ENCODE results near the gene MAPK8IP2. TPM values are rescaled to one million over a fixed set of nuclear protein-coding genes. Genes with fewer than 3 reads are reported as not detected.

Gene MAPK8IP2
- total and polyA plus RNA-seq, 2 of the 13 experiments (the other 11 are each of a cell fraction or from before 2014, with no cell fraction given), result 1.3 to 2.6 TPM

DNA sequence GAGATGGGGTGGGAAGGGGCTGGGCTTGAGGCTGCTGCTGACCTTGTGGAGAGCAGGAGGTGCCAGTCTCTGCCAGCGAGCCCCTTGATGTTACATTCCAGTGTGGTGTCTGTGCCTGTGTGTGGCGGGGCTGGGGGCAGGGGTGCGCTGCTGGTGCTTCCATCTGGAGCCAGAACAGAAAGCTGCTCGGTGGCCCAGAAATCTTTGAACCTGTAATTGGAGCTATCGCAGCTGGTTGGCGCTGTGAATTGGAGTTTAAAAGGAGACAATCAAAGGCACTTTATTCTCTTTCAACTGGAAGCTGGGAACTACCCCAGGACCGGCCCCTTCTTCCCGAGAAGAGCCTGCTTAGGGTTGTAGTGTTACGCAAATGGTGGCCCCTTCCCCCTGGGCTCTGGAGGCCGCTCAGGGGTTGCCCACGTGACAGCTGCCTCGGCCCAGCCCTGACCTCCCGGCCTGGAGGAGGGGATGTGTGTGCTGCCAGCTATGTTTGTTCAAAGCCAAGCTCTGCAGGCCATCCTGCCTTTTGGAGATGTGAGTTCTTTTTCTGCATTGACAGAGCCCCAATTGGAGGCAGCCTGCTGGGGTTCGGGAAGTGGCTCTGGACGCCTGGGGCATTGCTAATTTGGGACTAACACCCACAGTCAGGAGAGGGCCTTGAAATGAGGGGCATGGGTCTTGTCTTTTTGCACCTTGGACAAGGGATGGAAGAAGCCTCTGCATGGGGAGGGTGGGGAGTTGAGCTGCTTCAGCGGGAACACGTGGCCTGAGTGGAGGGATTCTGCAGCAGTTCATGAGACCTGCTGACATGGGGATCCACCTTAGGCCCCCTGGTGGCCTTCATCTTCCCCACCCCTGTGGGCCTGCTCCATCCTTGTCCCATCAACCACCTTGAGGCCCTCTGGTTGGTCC is 41.4 kb downstream of the MAPK8IP2 start (continued):
- TF ChIP-seq, protein P1, sequence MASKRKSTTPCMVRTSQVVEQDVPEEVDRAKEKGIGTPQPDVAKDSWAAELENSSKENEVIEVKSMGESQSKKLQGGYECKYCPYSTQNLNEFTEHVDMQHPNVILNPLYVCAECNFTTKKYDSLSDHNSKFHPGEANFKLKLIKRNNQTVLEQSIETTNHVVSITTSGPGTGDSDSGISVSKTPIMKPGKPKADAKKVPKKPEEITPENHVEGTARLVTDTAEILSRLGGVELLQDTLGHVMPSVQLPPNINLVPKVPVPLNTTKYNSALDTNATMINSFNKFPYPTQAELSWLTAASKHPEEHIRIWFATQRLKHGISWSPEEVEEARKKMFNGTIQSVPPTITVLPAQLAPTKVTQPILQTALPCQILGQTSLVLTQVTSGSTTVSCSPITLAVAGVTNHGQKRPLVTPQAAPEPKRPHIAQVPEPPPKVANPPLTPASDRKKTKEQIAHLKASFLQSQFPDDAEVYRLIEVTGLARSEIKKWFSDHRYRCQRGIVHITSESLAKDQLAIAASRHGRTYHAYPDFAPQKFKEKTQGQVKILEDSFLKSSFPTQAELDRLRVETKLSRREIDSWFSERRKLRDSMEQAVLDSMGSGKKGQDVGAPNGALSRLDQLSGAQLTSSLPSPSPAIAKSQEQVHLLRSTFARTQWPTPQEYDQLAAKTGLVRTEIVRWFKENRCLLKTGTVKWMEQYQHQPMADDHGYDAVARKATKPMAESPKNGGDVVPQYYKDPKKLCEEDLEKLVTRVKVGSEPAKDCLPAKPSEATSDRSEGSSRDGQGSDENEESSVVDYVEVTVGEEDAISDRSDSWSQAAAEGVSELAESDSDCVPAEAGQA (IDR thresholded peaks at IDR 0.05; ENCODE audit: low read depth), result 0 out of 2 replicates have a peak, but pooled peaks have one; percentile 28
- TF ChIP-seq, protein P1 (CRISPR knock-in tag; IDR thresholded peaks at IDR 0.05; ENCODE audit: borderline replicate concordance), result peak; percentile 51; the same call in 1 of the 2 replicates
- TF ChIP-seq BRCA1 (CRISPR knock-in tag; IDR thresholded peaks at IDR 0.05) (peak; percentile 65; the same call in 1 of the 2 replicates), ELF4 (CRISPR knock-in tag; IDR thresholded peaks at IDR 0.05; ENCODE audit: borderline replicate concordance) (no peak), ATF1 (CRISPR knock-in tag; IDR thresholded peaks at IDR 0.05) (no peak), NFIC (IDR thresholded peaks at IDR 0.05; ENCODE audit: low read length) (peak; percentile 40; the same call in 1 of the 2 replicates), HES4 (CRISPR knock-in tag; IDR thresholded peaks at IDR 0.05; ENCODE audit: borderline replicate concordance) (no peak), MATR3 (CRISPR knock-in tag; IDR thresholded peaks at IDR 0.05) (no peak), ZNF891 (CRISPR knock-in tag; IDR thresholded peaks at IDR 0.05) (no peak), HNF1A (IDR thresholded peaks at IDR 0.05; ENCODE audit: low read depth) (peak; percentile 56; the same call in 1 of the 2 replicates), HNF1A (CRISPR knock-in tag; IDR thresholded peaks at IDR 0.05; ENCODE audit: borderline replicate concordance) (peak; percentile 58; the same call in 1 of the 2 replicates), GATAD1 (CRISPR knock-in tag; IDR thresholded peaks at IDR 0.05) (peak; percentile 54; the same call in 1 of the 2 replicates), ZNF101 (CRISPR knock-in tag; IDR thresholded peaks at IDR 0.05; ENCODE audit: borderline replicate concordance, low read depth) (no peak), ZNF572 (CRISPR knock-in tag; IDR thresholded peaks at IDR 0.05) (no peak), PRMT3 (CRISPR knock-in tag; IDR thresholded peaks at IDR 0.05; ENCODE audit: borderline replicate concordance, low read depth) (no peak), PITX1 (CRISPR knock-in tag; IDR thresholded peaks at IDR 0.05) (peak; percentile 54), MEF2D (CRISPR knock-in tag; IDR thresholded peaks at IDR 0.05) (peak; percentile 67; the same call in 1 of the 2 replicates), ZNF644 (CRISPR knock-in tag; IDR thresholded peaks at IDR 0.05; ENCODE audit: low read depth) (peak; percentile 41; the same call in 1 of the 2 replicates), ZNF83 (CRISPR knock-in tag; IDR thresholded peaks at IDR 0.05; ENCODE audit: borderline replicate concordance) (no peak), HMG20B (CRISPR knock-in tag; conservative IDR thresholded peaks at IDR 0.05) (no peak)
